22Rv1 (cell line): ENCODE results near the gene TM7SF3.

Experiments
- CTCF ChIP-seq: fragments of 450-650 bp; IDR thresholded peaks from 2 replicates; pipeline ENCODE4 v1.5.1; 2017; ENCODE audit warnings: mild to moderate bottlenecking
- ZFX ChIP-seq: fragments of 450-650 bp; IDR thresholded peaks from 2 replicates; pipeline ENCODE4 v1.6.1; 2017; ENCODE audit warnings: antibody characterized with exemption, borderline replicate concordance

DNA sequence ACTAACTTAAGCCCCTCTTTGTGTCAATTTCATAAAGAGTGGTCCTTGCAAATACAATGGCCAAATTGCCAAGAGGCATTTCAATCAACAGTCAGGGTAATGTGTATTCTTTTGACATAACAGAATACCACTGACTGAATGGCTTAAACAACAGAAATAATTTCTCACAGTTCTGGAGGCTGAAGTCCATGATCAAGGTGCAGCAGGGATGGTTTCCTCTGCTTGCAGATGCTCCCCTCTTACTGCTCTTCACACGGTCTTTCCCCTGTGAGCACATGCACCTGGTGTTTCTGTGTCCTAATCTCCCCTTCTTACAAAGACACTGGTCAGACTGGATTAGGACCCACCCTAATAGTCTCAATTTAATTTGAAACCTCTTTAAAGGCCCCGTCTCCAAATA is 44.0 kb downstream of the TM7SF3 start:
- TF ChIP-seq CTCF = no peak
- no peak for TF ChIP-seq ZFX
